ENCODE measurements around the gene IER5L.

Gene IER5L

DNA sequence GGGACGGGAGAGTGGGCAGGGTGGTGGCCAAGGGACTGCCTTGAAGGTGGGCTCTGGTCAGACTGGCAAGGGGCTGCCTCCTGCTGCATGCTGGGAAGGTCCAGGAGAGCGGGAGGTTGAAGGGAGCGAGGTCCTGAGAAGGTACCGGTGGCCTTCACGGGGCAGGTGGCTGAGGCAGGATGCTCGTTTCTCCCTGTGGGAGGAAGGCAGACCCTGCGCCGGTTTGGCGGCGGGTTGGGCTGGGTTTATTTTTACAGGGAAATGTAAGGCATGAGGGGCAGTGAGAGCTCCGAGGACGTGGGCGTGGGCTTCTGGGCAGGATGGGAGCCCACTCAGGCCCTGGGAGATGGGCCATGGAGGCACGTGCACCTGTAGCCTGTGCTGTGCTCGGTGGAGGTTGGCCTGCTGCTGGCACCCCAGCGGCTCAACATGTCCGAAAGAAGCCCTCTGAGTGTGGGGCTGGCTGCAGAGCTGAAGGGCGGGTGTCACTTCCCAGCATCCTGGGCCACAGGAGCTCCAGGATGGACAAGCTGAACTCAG is 27.3 kb downstream of the IER5L start:
- no peaks in the 10 kb centered on the region for H3K27me3 ChIP-seq (ENCODE audit: insufficient read depth, low read length, poor library complexity, severe bottlenecking)
- no peaks in the 10 kb centered on the region; the same call in 1 of the 2 replicates for H3K36me3 ChIP-seq (ENCODE audit: insufficient read depth, low read length)
- H4K20me1 ChIP-seq (ENCODE audit: insufficient read depth, low read length, poor library complexity, severe bottlenecking), result no peaks in the 10 kb centered on the region
- H3K9ac ChIP-seq (ENCODE audit: low read depth, low read length, poor library complexity, severe bottlenecking), result no peak overlapping the region
- H3K9me2 ChIP-seq (replicated peaks; ENCODE audit: low read depth, low read length), result no peaks in the 10 kb centered on the region
- H3F3A ChIP-seq (ENCODE audit: low read depth), result no peaks in the 10 kb centered on the region
- no peak overlapping the region for H3K4me2 ChIP-seq (ENCODE audit: low read depth, low read length, poor library complexity, severe bottlenecking)
- no peaks in the 10 kb centered on the region for H3K79me2 ChIP-seq (ENCODE audit: insufficient read depth, low read length)
- no peaks in the 10 kb centered on the region for H3K4me1 ChIP-seq (ENCODE audit: insufficient read depth, low read length, poor library complexity, severe bottlenecking)
- H3K4me3 ChIP-seq (ENCODE audit: low read length, poor library complexity, severe bottlenecking), result no peak overlapping the region
- no peak overlapping the region for H2AFZ ChIP-seq (ENCODE audit: low read length)
- no peaks in the 10 kb centered on the region for H3K9me3 ChIP-seq (ENCODE audit: insufficient read depth, low read depth, low read length)
- TF ChIP-seq EZH2phosphoT487 (IDR thresholded peaks at IDR 0.05; ENCODE audit: borderline replicate concordance), result no peak
- TF ChIP-seq, protein P1, sequence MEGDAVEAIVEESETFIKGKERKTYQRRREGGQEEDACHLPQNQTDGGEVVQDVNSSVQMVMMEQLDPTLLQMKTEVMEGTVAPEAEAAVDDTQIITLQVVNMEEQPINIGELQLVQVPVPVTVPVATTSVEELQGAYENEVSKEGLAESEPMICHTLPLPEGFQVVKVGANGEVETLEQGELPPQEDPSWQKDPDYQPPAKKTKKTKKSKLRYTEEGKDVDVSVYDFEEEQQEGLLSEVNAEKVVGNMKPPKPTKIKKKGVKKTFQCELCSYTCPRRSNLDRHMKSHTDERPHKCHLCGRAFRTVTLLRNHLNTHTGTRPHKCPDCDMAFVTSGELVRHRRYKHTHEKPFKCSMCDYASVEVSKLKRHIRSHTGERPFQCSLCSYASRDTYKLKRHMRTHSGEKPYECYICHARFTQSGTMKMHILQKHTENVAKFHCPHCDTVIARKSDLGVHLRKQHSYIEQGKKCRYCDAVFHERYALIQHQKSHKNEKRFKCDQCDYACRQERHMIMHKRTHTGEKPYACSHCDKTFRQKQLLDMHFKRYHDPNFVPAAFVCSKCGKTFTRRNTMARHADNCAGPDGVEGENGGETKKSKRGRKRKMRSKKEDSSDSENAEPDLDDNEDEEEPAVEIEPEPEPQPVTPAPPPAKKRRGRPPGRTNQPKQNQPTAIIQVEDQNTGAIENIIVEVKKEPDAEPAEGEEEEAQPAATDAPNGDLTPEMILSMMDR (conservative IDR thresholded peaks at IDR 0.05; ENCODE audit: low read length), result no peak

DNA sequence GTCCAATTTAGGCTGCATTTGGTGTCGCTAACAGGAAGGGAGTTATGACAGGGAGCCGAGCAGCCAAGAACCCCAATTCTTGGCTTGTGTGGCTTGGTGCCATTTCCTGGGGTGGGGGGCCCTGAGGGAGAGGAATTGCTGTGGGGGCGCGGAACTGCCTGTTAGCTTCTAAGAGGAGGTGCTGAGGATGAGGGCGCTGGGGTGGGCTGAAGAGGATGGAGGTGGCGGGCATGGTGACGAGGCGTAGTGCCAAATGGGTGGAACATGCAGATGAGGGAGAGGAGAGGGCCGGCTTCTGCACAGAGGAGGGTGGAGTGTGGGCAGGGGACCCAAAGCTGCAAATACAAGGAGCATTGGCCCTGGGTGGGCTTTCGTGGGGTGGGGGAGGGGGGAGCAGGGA is 27.9 kb downstream of the IER5L start:
- no peak for TF ChIP-seq EZH2phosphoT487 (IDR thresholded peaks at IDR 0.05; ENCODE audit: borderline replicate concordance)
- TF ChIP-seq, protein P1 (conservative IDR thresholded peaks at IDR 0.05; ENCODE audit: low read length), result no peak
- no peak overlapping the region for H3K9ac ChIP-seq (ENCODE audit: low read depth, low read length, poor library complexity, severe bottlenecking)
- no peaks in the 10 kb centered on the region for H3K27me3 ChIP-seq (ENCODE audit: insufficient read depth, low read length, poor library complexity, severe bottlenecking)
- no peak overlapping the region for H3K4me2 ChIP-seq (ENCODE audit: low read depth, low read length, poor library complexity, severe bottlenecking)
- no peak overlapping the region for H3K4me3 ChIP-seq (ENCODE audit: low read length, poor library complexity, severe bottlenecking)
- H3F3A ChIP-seq (ENCODE audit: low read depth), result no peaks in the 10 kb centered on the region
- no peaks in the 10 kb centered on the region; the same call in 1 of the 2 replicates for H3K36me3 ChIP-seq (ENCODE audit: insufficient read depth, low read length)
- H3K79me2 ChIP-seq (ENCODE audit: insufficient read depth, low read length), result no peaks in the 10 kb centered on the region
- H3K9me3 ChIP-seq (ENCODE audit: insufficient read depth, low read depth, low read length), result no peaks in the 10 kb centered on the region
- no peaks in the 10 kb centered on the region for H4K20me1 ChIP-seq (ENCODE audit: insufficient read depth, low read length, poor library complexity, severe bottlenecking)
- no peak overlapping the region for H2AFZ ChIP-seq (ENCODE audit: low read length)
- H3K9me2 ChIP-seq (replicated peaks; ENCODE audit: low read depth, low read length), result no peaks in the 10 kb centered on the region
- H3K4me1 ChIP-seq (ENCODE audit: insufficient read depth, low read length, poor library complexity, severe bottlenecking), result no peaks in the 10 kb centered on the region

DNA sequence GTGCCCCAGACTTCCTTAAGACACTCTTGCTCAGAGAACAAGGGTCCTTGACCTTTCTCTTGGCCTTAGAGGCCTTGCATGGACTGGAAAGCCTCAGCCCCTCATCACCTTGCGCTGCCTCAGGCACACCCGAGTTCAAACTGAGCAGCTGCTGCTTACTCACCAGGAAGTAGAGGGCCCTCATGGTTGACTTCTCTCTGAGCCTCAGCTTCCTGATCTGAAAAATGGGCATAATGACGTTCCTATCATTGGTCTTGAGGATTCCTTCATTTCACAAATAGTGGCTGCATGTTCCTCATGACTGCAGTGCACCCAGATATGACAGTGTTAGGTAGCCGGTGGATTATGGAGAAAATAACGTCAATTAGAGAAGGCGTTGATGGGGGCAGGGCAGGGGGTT is 28.6 kb downstream of the IER5L start:
- Histone ChIP-seq H3K9me2 (replicated peaks; ENCODE audit: low read depth, low read length) (no peaks in the 10 kb centered on the region), H3K4me3 (ENCODE audit: low read length, poor library complexity, severe bottlenecking) (no peak overlapping the region), H3F3A (ENCODE audit: low read depth) (no peaks in the 10 kb centered on the region), H2AFZ (ENCODE audit: low read length) (no peak overlapping the region), H3K4me2 (ENCODE audit: low read depth, low read length, poor library complexity, severe bottlenecking) (no peak overlapping the region), H3K36me3 (ENCODE audit: insufficient read depth, low read length) (no peaks in the 10 kb centered on the region; the same call in 1 of the 2 replicates), H3K27me3 (ENCODE audit: insufficient read depth, low read length, poor library complexity, severe bottlenecking) (no peaks in the 10 kb centered on the region), H4K20me1 (ENCODE audit: insufficient read depth, low read length, poor library complexity, severe bottlenecking) (no peaks in the 10 kb centered on the region), H3K9me3 (ENCODE audit: insufficient read depth, low read depth, low read length) (no peaks in the 10 kb centered on the region), H3K9ac (ENCODE audit: low read depth, low read length, poor library complexity, severe bottlenecking) (no peak overlapping the region), H3K79me2 (ENCODE audit: insufficient read depth, low read length) (no peaks in the 10 kb centered on the region), H3K4me1 (ENCODE audit: insufficient read depth, low read length, poor library complexity, severe bottlenecking) (no peaks in the 10 kb centered on the region)
- TF ChIP-seq, protein P1 (conservative IDR thresholded peaks at IDR 0.05; ENCODE audit: low read length), result no peak
- no peak for TF ChIP-seq EZH2phosphoT487 (IDR thresholded peaks at IDR 0.05; ENCODE audit: borderline replicate concordance)

All from Loucy (cell line).